ENCODE data around the gene RRM2. TPM values are rescaled to one million over a fixed set of nuclear protein-coding genes. Genes with fewer than 3 reads are reported as not detected.
A peak's percentile ranks its signal among the peaks of the same experiment; 100 is the strongest.

RRM2 gene
- polyA plus RNA-seq, 1 donor (not counting 4 experiments of a cell fraction or from before 2014, with no cell fraction given): 25.7 TPM

DNA sequence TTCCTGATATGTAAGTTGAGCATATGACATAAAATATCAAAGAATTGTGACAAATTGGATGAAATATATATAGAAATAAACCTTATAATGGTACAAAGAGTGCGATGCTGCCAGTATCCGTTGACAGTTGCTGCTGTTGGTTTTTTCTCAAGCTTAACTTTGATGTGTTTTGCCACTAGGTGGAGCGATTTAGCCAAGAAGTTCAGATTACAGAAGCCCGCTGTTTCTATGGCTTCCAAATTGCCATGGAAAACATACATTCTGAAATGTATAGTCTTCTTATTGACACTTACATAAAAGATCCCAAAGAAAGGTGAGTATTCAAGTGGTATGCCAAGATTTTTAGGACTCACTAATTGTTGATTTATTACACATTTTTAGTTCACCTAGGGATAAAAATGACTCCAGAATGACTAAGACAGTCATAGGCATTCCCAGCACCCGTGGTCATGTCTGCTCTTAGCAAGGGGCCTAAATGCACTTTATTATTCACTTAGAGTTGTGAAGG lies 2.1 kb downstream of the RRM2 start:
- dilution Hi-C loops (cut with MboI; ENCODE audit: extremely low pct_ligation_motif_present, low sequenced_read_pairs): no loop called here
- Histone ChIP-seq H3K36me3 (ENCODE audit: control insufficient read depth in 2 of 2, extremely low read depth in 1 of 2, insufficient read depth in 2 of 2, low read length in 2 of 2) (peaks cover 2 to 24% of the 10 kb centered on the region in 2 experiments), H3K4me2 (ENCODE audit: control insufficient read depth, extremely low read depth, insufficient read depth, low read depth, low read length) (peak overlapping the region; percentile 100), H3K9me1 (ENCODE audit: control insufficient read depth, extremely low read depth, insufficient read depth, low read length) (no peaks in the 10 kb centered on the region), H3K27ac (ENCODE audit: control insufficient read depth, insufficient read depth, low read length) (peak overlapping the region; percentile 22), H4K20me1 (ENCODE audit: control insufficient read depth, extremely low read depth, insufficient read depth, low read length) (no peaks in the 10 kb centered on the region), H3K4me3 (ENCODE audit: control insufficient read depth in 2 of 3, extremely low read depth in 1 of 3, insufficient read depth in 2 of 3, low read depth in 1 of 3, low read length in 3 of 3) (peak overlapping the region in 2 of 3 experiments; percentile 36 to 83), H3K9ac (ENCODE audit: control insufficient read depth, extremely low read depth, insufficient read depth, low read length) (no peak overlapping the region), H3K79me2 (ENCODE audit: control insufficient read depth, insufficient read depth, low read length) (peaks cover 18% of the 10 kb centered on the region), H3K9me3 (ENCODE audit: control insufficient read depth, low read depth, low read length) (no peaks in the 10 kb centered on the region), H3K4me1 (ENCODE audit: control insufficient read depth, extremely low read depth, insufficient read depth, low read length) (peaks cover 37% of the 10 kb centered on the region), H3K27me3 (ENCODE audit: control insufficient read depth, extremely low read depth, insufficient read depth, low read length) (no peaks in the 10 kb centered on the region), H2AFZ (ENCODE audit: control insufficient read depth, low read length) (no peak overlapping the region)
- no peak for DNase-seq (ENCODE audit: low read depth, low spot score)
- TF ChIP-seq, protein P1, sequence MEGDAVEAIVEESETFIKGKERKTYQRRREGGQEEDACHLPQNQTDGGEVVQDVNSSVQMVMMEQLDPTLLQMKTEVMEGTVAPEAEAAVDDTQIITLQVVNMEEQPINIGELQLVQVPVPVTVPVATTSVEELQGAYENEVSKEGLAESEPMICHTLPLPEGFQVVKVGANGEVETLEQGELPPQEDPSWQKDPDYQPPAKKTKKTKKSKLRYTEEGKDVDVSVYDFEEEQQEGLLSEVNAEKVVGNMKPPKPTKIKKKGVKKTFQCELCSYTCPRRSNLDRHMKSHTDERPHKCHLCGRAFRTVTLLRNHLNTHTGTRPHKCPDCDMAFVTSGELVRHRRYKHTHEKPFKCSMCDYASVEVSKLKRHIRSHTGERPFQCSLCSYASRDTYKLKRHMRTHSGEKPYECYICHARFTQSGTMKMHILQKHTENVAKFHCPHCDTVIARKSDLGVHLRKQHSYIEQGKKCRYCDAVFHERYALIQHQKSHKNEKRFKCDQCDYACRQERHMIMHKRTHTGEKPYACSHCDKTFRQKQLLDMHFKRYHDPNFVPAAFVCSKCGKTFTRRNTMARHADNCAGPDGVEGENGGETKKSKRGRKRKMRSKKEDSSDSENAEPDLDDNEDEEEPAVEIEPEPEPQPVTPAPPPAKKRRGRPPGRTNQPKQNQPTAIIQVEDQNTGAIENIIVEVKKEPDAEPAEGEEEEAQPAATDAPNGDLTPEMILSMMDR (optimal IDR thresholded peaks at IDR 0.05 in 1 of 3, IDR thresholded peaks at IDR 0.05 in 1 of 3, conservative IDR thresholded peaks at IDR 0.05 in 1 of 3; ENCODE audit: extremely low read depth in 1 of 3, insufficient read depth in 2 of 3, low read length in 3 of 3): peak; percentile 35 to 47 (median 47)
- TF ChIP-seq EZH2 (IDR thresholded peaks at IDR 0.05; ENCODE audit: low read length): no peak
- peak; percentile 43 for FAIRE-seq

DNA sequence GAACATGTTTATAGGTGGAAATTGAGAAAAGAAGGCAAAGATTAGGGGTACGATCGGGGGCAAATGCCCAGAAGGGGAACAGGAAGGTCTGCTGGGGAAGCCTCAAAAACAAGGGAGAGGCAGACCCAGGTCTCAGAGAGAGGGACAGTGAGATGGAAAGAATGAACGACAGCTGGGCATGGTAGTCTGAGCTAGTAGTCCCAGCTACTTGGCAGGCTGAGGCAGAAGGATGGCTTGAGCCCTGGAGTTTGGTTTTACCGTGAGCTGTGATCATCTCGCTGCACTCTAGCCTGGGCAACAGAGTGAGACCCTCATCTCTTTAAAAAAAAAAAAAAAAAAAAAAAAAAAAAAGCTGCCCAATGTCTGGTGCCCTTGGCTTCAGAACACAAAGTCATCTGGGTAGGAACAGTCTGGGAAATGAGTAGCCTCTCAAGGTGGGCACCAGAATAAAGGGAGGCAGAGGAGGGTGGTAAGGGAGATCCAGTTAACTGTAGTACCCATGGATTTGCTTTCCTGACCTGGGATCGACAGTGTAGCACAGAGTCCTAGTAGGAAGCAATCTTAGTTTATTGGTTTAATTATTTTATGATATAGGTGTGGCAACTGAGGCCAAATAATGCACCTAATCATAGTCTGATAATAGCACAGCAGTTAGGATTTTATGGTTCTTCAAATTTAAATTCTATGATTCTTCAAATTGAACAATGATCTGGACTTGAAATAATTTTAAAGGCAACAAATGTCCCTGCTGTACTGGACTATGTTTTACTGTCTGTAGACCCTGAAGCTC lies 3.5 kb downstream of the RRM2 start:
- H4K20me1 ChIP-seq (ENCODE audit: control insufficient read depth, extremely low read depth, insufficient read depth, low read length): no peaks in the 10 kb centered on the region
- H3K4me1 ChIP-seq (ENCODE audit: control insufficient read depth, extremely low read depth, insufficient read depth, low read length): peaks cover 25% of the 10 kb centered on the region
- no peak overlapping the region for H3K9ac ChIP-seq (ENCODE audit: control insufficient read depth, extremely low read depth, insufficient read depth, low read length)
- dilution Hi-C loops (cut with MboI; ENCODE audit: extremely low pct_ligation_motif_present, low sequenced_read_pairs): no loop called here
- no peak overlapping the region for H3K4me3 ChIP-seq (ENCODE audit: control insufficient read depth in 2 of 3, extremely low read depth in 1 of 3, insufficient read depth in 2 of 3, low read depth in 1 of 3, low read length in 3 of 3)
- H3K27me3 ChIP-seq (ENCODE audit: control insufficient read depth, extremely low read depth, insufficient read depth, low read length): no peaks in the 10 kb centered on the region
- no peaks in the 10 kb centered on the region for H3K9me3 ChIP-seq (ENCODE audit: control insufficient read depth, low read depth, low read length)
- no peaks in the 10 kb centered on the region for H3K9me1 ChIP-seq (ENCODE audit: control insufficient read depth, extremely low read depth, insufficient read depth, low read length)
- peaks cover 2 to 24% of the 10 kb centered on the region in 2 experiments for H3K36me3 ChIP-seq (ENCODE audit: control insufficient read depth in 2 of 2, extremely low read depth in 1 of 2, insufficient read depth in 2 of 2, low read length in 2 of 2)
- no peak for DNase-seq (ENCODE audit: low read depth, low spot score)
- no peak for FAIRE-seq
- no peak overlapping the region for H3K4me2 ChIP-seq (ENCODE audit: control insufficient read depth, extremely low read depth, insufficient read depth, low read depth, low read length)
- no peak overlapping the region for H3K27ac ChIP-seq (ENCODE audit: control insufficient read depth, insufficient read depth, low read length)
- H3K79me2 ChIP-seq (ENCODE audit: control insufficient read depth, insufficient read depth, low read length): peaks cover 18% of the 10 kb centered on the region
- TF ChIP-seq, protein P1 (optimal IDR thresholded peaks at IDR 0.05 in 1 of 3, IDR thresholded peaks at IDR 0.05 in 1 of 3, conservative IDR thresholded peaks at IDR 0.05 in 1 of 3; ENCODE audit: extremely low read depth in 1 of 3, insufficient read depth in 2 of 3, low read length in 3 of 3): no peak
- TF ChIP-seq EZH2 (IDR thresholded peaks at IDR 0.05; ENCODE audit: low read length): no peak
- H2AFZ ChIP-seq (ENCODE audit: control insufficient read depth, low read length): no peak overlapping the region
